Measurements from ENCODE around the gene TRANK1. TPM values are rescaled to one million over a fixed set of nuclear protein-coding genes. Genes with fewer than 3 reads are reported as not detected.
"Not testable (repeated sequence)": the region's sequence is repeated elsewhere in the genome, so short reads cannot be mapped to it uniquely, and the experiment has no call there.

Gene TRANK1
- total and polyA plus RNA-seq, 8 donors = 1.7 to 14.6 (median 3.4) TPM

DNA sequence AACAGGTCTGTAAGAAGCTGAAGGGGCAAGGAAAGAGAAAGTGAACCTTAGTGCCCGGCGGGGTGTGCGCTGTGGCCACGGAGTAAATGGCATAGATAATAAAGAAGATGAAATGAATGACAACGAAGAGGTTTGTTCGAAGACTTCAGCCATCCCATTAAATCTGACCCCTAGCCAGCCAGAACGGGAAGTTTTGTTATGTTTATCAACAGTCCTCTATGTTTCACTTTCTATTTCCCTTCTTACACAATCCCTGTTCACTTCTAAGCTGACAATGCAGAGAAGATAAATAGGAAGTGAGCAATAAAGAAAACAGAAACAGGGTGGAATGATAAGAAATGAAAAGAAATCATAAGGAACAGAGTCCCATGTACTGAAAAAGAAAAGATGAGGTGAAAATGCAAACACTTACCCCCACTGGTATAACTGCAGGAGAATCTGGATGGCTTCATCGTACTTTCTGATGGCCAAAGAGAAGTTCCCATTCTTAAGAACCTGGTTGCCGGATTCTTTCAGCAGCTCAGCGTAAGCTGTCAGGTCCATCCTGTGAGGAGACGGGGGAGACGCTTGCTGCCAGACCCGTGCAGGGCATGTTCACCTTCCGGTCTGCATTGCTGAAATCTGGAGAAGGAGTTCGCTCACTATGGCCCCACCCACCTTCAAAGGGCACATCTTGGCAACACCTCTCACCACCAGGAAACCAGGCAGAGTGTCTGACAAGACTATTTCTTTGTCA is 36.8 kb downstream of the TRANK1 start:
- Histone ChIP-seq H3K27me3 (no peaks in the 10 kb centered on the region), H3K9me3 (no peaks in the 10 kb centered on the region), H3K4me3 (peak overlapping the region; percentile 10 to 46 (median 28)), H3K36me3 (no peaks in the 10 kb centered on the region), H3K27ac (peak overlapping the region in 2 of 4 donors; percentile 69 to 76), H3K4me1 (peaks cover 0 to 7% (median 0%) of the 10 kb centered on the region in 3 donors)
- TF ChIP-seq, protein P1, sequence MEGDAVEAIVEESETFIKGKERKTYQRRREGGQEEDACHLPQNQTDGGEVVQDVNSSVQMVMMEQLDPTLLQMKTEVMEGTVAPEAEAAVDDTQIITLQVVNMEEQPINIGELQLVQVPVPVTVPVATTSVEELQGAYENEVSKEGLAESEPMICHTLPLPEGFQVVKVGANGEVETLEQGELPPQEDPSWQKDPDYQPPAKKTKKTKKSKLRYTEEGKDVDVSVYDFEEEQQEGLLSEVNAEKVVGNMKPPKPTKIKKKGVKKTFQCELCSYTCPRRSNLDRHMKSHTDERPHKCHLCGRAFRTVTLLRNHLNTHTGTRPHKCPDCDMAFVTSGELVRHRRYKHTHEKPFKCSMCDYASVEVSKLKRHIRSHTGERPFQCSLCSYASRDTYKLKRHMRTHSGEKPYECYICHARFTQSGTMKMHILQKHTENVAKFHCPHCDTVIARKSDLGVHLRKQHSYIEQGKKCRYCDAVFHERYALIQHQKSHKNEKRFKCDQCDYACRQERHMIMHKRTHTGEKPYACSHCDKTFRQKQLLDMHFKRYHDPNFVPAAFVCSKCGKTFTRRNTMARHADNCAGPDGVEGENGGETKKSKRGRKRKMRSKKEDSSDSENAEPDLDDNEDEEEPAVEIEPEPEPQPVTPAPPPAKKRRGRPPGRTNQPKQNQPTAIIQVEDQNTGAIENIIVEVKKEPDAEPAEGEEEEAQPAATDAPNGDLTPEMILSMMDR (IDR thresholded peaks at IDR 0.05) = no peak
- peak in 4 of 6 donors; percentile 15 to 56 (median 24) for DNase-seq
- intact Hi-C loops (cut with DNase I) = no loop called here
- WGBS, 2 donors = 40 to 52% methylated on average over 15 of the region's 15 CpGs
- FAIRE-seq = peak; percentile 43
- peak; percentile 77 to 83 (median 82) for ATAC-seq

DNA sequence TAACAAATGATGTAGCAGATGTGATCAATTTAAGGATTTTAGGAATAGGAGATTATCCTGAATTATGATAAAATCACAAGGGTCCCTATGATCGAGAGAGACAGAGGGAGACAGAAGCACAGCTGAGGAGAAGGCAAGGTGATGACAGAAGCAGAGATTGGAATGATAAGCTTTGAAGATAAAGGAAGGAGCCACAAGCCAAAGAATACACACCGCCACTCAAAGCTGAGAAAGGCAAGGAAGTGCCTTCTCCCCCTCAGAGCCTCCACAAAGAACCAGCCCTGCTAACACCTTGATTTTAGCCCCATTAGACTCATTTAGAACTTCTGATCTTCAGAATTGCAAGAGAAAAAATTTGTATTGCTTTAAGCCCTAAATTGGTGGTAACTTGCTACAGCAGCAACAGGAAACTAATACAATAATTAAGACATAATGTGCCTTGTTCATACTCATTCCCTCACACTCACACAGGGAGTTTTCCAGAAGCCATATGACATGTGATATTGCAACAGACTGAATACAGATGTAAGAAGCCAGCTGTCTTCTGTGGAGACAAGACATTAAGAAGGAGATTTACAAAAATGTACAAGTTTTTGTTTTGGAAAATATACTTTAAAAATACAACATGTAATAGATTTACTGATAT is 38.2 kb downstream of the TRANK1 start:
- 75 to 78% methylated on average over 2 of the region's 2 CpGs for WGBS, 2 donors

DNA sequence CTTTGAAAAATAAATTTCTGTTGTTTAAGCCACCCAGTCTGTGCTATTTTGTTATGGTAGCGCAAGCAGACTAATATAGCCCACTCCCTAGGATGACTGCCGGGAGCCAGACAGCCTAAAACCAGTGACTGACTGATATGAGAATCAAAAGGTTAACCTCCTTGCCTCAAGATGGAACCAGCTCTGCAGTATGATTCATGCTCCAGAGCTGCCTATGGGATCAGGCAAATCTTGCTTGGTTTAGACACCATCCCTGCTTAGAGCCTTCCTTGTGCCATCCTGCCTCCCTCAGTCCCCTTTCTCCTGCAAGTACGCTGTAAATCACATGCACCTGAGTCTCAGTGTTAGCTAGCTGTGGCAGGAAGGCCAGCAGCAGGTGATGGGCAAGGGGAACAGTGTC is 39.3 kb downstream of the TRANK1 start:
- Histone ChIP-seq H3K9me3 (no peaks in the 10 kb centered on the region), H3K36me3 (no peaks in the 10 kb centered on the region), H3K4me1 (no peaks in the 10 kb centered on the region), H3K27ac (no peak overlapping the region), H3K27me3 (no peaks in the 10 kb centered on the region), H3K4me3 (no peak overlapping the region)
- DNase-seq = no peak
- WGBS, 2 donors = 93 to 99% methylated on average over 3 of the region's 3 CpGs
- intact Hi-C loops (cut with DNase I) = no loop called here
- no peak for FAIRE-seq
- no peak for ATAC-seq
- TF ChIP-seq, protein P1 (IDR thresholded peaks at IDR 0.05) = no peak

More for the DNA sequence above, 38.2 kb downstream of the TRANK1 start:
- intact Hi-C loops (cut with DNase I) = no loop called here
- Histone ChIP-seq H3K27me3 (no peaks in the 10 kb centered on the region), H3K36me3 (no peaks in the 10 kb centered on the region), H3K4me3 (no peak overlapping the region), H3K27ac (no peak overlapping the region), H3K9me3 (no peaks in the 10 kb centered on the region), H3K4me1 (no peaks in the 10 kb centered on the region)
- TF ChIP-seq, protein P1 (IDR thresholded peaks at IDR 0.05) = no peak
- ATAC-seq (peak in 2 of 4 donors; percentile 15 to 45), DNase-seq (no peak), FAIRE-seq (no peak)

DNA sequence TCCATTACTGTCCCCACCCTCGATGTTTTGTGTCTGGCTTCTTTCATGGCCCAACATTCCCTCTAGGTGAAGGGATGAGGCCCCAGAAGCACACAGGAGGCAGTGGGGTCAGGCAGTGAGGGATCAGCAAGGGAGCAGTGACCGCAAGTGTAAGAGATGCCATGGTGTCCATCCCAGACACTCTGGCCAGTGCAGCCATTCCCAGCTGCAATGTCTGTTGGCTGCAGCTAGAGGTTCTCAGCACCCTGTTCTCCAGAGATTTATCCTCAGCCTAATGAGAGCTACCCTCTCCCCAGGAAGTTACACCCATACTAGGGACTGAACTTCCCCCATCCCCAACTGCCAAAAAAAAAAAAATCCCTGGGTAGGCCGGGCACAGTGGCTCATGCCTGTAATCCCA is 40.2 kb downstream of the TRANK1 start:
- no peaks in the 10 kb centered on the region for H3K36me3 ChIP-seq

DNA sequence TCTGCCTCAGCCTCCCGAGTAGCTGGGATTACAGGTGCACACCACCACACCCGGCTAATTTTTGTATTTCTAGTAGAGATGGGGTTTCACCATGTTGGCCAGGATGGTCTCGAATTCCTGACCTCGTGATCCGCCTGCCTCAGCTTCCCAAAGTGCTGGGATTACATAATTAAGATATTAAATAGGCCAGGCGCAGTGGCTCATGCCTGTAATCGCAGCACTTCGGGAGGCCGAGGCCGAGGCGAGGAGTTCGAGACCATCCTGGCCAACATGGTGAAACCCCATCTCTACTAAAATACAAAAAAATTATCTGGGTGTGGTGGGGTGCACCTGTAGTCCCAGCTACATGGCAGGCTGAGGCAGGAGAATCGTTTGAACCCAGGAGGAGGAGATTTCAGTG is 40.8 kb downstream of the TRANK1 start:
- H3K4me1 ChIP-seq; H3K27ac ChIP-seq; intact Hi-C loops (cut with DNase I); H3K27me3 ChIP-seq; FAIRE-seq; H3K9me3 ChIP-seq; H3K4me3 ChIP-seq; DNase-seq; ATAC-seq; H3K36me3 ChIP-seq: not testable (repeated sequence)
- 87% methylated on average over 13 of the region's 13 CpGs for WGBS, 2 donors

More for the DNA sequence above, 40.2 kb downstream of the TRANK1 start:
- TF ChIP-seq, protein P1 (IDR thresholded peaks at IDR 0.05) = peak in 2 of 4 donors; percentile 15 to 18
- Histone ChIP-seq H3K27ac (no peak overlapping the region), H3K27me3 (no peaks in the 10 kb centered on the region), H3K4me3 (no peak overlapping the region), H3K4me1 (no peaks in the 10 kb centered on the region), H3K9me3 (no peaks in the 10 kb centered on the region)
- DNase-seq = no peak
- FAIRE-seq = no peak
- ATAC-seq = peak in 3 of 4 donors; percentile 50 to 65 (median 64)
- intact Hi-C loops (cut with DNase I) = no loop called here
- WGBS, 2 donors = 72 to 93% methylated on average over 3 of the region's 3 CpGs
